Transverse colon (tissue), 3 donors: Measurements from ENCODE around the gene GORAB.

Source experiments
- EP300 ChIP-seq: sonication (generic); formaldehyde crosslinking; IDR thresholded peaks from one replicate; pipeline ENCODE4 v1.6.1; 2017; ENCODE audit warnings: antibody characterized with exemption, low read depth
- POLR2A ChIP-seq: fragments of 450-650 bp; IDR thresholded peaks from one replicate; pipeline ENCODE4 v1.6.1; 2016; ENCODE audit warnings: antibody characterized with exemption, mild to moderate bottlenecking, moderate library complexity
- TF ChIP-seq, protein P1 (sequence below), 5 experiments: fragments of 200-600 bp in 3 of 5; fragments of 450-650 bp in 2 of 5; sonication (generic) in 3 of 5; IDR thresholded peaks; 1 replicate in 2 of 5; 2 replicates in 3 of 5; pipeline ENCODE4 v1.5.1; 2016 to 2017; ENCODE audit warnings: antibody characterized with exemption in 5 of 5, inconsistent platforms in 3 of 5, mild to moderate bottlenecking in 2 of 5, moderate library complexity in 1 of 5

- TF ChIP-seq, protein P1, sequence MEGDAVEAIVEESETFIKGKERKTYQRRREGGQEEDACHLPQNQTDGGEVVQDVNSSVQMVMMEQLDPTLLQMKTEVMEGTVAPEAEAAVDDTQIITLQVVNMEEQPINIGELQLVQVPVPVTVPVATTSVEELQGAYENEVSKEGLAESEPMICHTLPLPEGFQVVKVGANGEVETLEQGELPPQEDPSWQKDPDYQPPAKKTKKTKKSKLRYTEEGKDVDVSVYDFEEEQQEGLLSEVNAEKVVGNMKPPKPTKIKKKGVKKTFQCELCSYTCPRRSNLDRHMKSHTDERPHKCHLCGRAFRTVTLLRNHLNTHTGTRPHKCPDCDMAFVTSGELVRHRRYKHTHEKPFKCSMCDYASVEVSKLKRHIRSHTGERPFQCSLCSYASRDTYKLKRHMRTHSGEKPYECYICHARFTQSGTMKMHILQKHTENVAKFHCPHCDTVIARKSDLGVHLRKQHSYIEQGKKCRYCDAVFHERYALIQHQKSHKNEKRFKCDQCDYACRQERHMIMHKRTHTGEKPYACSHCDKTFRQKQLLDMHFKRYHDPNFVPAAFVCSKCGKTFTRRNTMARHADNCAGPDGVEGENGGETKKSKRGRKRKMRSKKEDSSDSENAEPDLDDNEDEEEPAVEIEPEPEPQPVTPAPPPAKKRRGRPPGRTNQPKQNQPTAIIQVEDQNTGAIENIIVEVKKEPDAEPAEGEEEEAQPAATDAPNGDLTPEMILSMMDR (IDR thresholded peaks at IDR 0.05): no peak
- TF ChIP-seq POLR2A (no peak), EP300 (no peak)
These were observed 61.4 kb downstream of the GORAB start for GRCh38 chr1:170593173-170594011.
